ENCODE results near the gene ERBB2.
A peak's percentile ranks its signal among the peaks of the same experiment; 100 is the strongest.
"Not testable (repeated sequence)": the region's sequence is repeated elsewhere in the genome, so short reads cannot be mapped to it uniquely, and the experiment has no call there.

ERBB2 gene

DNA sequence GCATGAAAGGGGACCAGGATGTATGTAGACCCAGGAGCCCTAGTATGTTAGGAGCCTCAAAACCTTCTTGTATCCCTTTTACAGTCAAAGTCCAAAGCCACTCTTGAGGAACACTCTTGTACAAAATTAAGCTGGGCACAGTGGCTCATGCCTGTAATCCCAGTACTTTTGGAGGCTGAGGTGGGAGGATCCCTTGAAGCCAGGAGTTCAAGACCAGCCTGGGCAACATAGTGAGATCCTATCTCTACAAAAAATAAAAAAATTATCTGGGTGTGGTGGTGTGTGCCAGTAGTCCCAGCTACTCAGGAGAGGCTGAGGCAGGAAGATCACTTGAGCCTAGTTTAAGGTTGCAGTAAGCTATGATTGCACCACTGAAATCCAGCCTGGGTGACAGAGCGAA, 26.1 kb downstream of the ERBB2 start:
- H3K27me3 Mint-ChIP-seq (ENCODE audit: low read depth); H3K4me1 Mint-ChIP-seq (ENCODE audit: low read depth); DNase-seq (ENCODE audit: low spot score); H3K9me3 Mint-ChIP-seq; H3K4me3 Mint-ChIP-seq: not testable (repeated sequence)
- Mint-ChIP-seq H3K27ac (peak overlapping the region; percentile 31), H3K36me3 (ENCODE audit: low read depth) (peaks cover 27% of the 10 kb centered on the region)

DNA sequence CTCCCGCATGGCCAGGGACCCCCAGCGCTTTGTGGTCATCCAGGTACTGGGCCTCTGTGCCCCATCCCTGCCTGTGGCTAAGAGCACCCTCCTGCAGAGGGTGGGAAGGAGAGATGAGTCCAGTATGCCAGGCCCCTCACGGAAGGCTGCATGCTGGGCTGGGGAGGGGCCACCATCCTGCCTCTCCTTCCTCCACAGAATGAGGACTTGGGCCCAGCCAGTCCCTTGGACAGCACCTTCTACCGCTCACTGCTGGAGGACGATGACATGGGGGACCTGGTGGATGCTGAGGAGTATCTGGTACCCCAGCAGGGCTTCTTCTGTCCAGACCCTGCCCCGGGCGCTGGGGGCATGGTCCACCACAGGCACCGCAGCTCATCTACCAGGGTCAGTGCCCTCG, 26.8 kb downstream of the ERBB2 start:
- H3K4me3 Mint-ChIP-seq: no peak overlapping the region
- peaks cover 27% of the 10 kb centered on the region for H3K36me3 Mint-ChIP-seq (ENCODE audit: low read depth)
- peaks cover 9% of the 10 kb centered on the region for H3K4me1 Mint-ChIP-seq (ENCODE audit: low read depth)
- H3K27me3 Mint-ChIP-seq (ENCODE audit: low read depth): no peaks in the 10 kb centered on the region
- DNase-seq (ENCODE audit: low spot score): no peak
- no peak overlapping the region for H3K27ac Mint-ChIP-seq
- no peaks in the 10 kb centered on the region for H3K9me3 Mint-ChIP-seq

DNA sequence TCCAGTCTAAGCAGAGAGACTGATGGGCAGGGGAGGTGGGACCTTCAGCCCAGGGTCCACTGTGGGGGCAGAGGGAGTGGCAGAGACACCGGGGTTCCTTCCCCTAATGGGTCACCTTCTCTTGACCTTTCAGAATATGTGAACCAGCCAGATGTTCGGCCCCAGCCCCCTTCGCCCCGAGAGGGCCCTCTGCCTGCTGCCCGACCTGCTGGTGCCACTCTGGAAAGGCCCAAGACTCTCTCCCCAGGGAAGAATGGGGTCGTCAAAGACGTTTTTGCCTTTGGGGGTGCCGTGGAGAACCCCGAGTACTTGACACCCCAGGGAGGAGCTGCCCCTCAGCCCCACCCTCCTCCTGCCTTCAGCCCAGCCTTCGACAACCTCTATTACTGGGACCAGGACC, 27.7 kb downstream of the ERBB2 start:
- H3K4me1 Mint-ChIP-seq (ENCODE audit: low read depth): peaks cover 9% of the 10 kb centered on the region
- H3K9me3 Mint-ChIP-seq: no peaks in the 10 kb centered on the region
- no peak for DNase-seq (ENCODE audit: low spot score)
- H3K4me3 Mint-ChIP-seq: no peak overlapping the region
- no peak overlapping the region for H3K27ac Mint-ChIP-seq
- H3K27me3 Mint-ChIP-seq (ENCODE audit: low read depth): no peaks in the 10 kb centered on the region
- H3K36me3 Mint-ChIP-seq (ENCODE audit: low read depth): peaks cover 27% of the 10 kb centered on the region

DNA sequence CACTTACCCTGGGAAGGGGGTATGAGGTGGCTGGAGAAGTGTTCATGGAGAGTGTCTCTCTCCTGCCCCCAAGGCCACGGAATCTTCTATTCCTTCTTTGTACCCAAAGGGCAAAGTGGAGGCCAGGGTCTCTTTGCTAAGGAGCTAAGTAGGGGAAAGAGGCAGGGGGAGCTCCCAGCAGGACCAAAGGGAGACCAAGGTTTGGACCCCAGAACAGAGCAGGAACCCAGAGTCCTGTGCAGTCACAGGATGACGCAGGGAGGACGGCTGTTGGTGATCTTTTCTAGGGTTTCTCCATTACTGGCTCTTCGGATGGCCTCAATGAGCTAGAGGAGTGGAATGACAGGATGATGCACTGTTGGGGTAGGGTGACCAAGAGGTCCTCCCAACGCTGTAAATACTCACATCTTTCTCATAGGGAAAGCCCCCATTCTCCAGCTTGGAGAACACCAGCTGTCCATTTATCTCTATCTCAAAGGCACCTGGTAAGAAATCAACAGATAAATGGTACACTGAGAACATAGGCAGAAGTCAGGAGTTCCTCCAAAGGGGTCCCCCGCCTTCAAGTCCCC, 29.5 kb downstream of the ERBB2 start:
- H3K27ac Mint-ChIP-seq: peak overlapping the region; percentile 91
- peaks cover 6% of the 10 kb centered on the region for H3K4me1 Mint-ChIP-seq (ENCODE audit: low read depth)
- DNase-seq (ENCODE audit: low spot score): no peak
- no peaks in the 10 kb centered on the region for H3K9me3 Mint-ChIP-seq
- peak overlapping the region; percentile 95 for H3K4me3 Mint-ChIP-seq
- peaks cover 5% of the 10 kb centered on the region for H3K27me3 Mint-ChIP-seq (ENCODE audit: low read depth)
- peaks cover 27% of the 10 kb centered on the region for H3K36me3 Mint-ChIP-seq (ENCODE audit: low read depth)

DNA sequence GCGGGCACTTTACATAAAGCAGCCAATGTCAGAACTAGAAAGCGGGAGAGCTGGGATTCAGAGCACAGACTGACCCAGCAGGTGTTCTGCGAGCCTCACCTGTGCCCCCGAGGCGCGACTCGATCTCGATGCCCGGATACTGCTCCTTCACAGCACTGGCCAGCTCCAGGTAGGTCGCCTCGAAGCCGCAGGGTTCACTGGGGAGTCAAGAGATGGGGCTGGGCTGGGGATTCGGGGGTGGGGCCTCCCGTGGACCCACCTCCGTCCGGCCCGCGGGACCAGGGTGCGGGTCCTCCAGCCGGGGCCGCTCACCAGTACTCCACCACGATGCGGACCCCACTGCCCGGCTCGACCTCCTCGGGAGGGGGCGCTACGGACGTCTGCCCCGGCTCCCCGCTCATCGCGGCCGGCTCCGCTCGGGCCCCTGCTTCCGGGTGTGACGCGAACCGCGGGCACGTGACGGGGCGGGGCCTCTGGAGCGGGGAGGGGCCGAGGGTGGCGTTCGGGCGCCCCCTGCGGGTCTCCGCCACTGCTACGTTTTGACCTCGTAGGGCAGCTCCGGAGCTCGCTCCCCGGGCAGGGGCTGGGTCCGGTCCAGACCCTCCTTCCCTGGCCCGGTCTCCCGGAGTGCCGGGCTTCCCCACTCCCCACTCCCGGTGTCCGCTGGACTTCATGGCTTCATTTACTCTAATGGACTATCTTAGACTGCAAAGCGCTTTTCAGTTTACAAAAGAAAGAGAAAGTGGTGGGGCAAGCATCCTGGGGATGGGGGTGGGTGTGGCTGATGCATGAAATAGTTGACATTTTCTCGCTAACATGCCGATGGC, 30.4 kb downstream of the ERBB2 start, which contains the start of gene MIEN1:
Gene MIEN1, minus strand, starts transcription at position 438 of the 827 bp plus-strand sequence. Its CDS starts 37 bp downstream, at position 401.
- peaks cover 27% of the 10 kb centered on the region for H3K36me3 Mint-ChIP-seq (ENCODE audit: low read depth)
- peaks cover 6% of the 10 kb centered on the region for H3K4me1 Mint-ChIP-seq (ENCODE audit: low read depth)
- H3K27ac Mint-ChIP-seq: peak within 1 kb of the TSS; percentile 91
- H3K4me3 Mint-ChIP-seq: peak within 1 kb of the TSS; percentile 95
- peaks cover 5% of the 10 kb centered on the region for H3K27me3 Mint-ChIP-seq (ENCODE audit: low read depth)
- peak; percentile 91 for DNase-seq (ENCODE audit: low spot score)
- no peaks in the 10 kb centered on the region for H3K9me3 Mint-ChIP-seq

DNA sequence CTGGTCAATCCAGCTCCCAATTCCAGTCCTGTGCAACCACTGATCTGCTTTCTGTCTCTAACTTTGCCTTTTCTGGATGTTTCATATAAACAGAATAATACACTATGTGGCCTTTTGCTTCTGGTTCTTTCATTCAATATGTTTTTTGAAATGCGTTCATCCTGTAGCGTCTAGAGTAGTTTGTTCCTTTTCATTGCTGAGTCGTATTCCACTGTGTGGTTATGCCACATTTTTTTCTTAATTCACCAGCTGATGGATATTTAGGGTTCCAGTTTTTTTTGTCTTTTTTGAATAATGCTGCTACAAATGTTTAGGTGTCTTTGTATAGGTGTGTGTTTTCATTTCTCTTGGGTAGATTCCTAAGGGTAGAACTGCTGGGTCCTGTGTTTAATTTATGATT, 32.7 kb downstream of the ERBB2 start:
- H3K9me3 Mint-ChIP-seq: no peaks in the 10 kb centered on the region
- no peak for DNase-seq (ENCODE audit: low spot score)
- H3K4me1 Mint-ChIP-seq (ENCODE audit: low read depth): peaks cover 8% of the 10 kb centered on the region
- no peak overlapping the region for H3K27ac Mint-ChIP-seq
- peaks cover 17% of the 10 kb centered on the region for H3K36me3 Mint-ChIP-seq (ENCODE audit: low read depth)
- peak overlapping the region; percentile 2 for H3K4me3 Mint-ChIP-seq
- peaks cover 15% of the 10 kb centered on the region for H3K27me3 Mint-ChIP-seq (ENCODE audit: low read depth)

DNA sequence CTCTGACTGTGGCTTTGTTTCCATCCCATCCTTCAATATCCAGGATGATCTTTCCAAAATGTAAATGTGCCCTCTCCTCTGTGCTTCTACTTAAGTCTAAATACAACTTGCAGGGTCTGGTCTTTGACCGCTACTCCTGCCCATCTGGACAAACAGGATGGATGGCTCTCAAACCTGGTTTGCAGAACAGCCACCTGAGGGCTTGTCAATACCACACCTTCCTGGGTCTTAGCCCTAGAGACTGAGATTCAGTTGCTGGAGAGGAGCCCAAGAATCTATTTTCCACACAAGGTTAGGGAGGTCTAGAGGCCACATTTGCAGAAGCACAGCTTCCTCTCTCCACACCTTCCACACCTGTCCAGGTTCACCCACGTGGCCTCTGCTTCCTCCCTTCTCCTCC, 36.0 kb downstream of the ERBB2 start:
- Mint-ChIP-seq H3K9me3 (no peaks in the 10 kb centered on the region), H3K4me1 (ENCODE audit: low read depth) (peaks cover 10% of the 10 kb centered on the region), H3K27me3 (ENCODE audit: low read depth) (peaks cover 22% of the 10 kb centered on the region)

DNA sequence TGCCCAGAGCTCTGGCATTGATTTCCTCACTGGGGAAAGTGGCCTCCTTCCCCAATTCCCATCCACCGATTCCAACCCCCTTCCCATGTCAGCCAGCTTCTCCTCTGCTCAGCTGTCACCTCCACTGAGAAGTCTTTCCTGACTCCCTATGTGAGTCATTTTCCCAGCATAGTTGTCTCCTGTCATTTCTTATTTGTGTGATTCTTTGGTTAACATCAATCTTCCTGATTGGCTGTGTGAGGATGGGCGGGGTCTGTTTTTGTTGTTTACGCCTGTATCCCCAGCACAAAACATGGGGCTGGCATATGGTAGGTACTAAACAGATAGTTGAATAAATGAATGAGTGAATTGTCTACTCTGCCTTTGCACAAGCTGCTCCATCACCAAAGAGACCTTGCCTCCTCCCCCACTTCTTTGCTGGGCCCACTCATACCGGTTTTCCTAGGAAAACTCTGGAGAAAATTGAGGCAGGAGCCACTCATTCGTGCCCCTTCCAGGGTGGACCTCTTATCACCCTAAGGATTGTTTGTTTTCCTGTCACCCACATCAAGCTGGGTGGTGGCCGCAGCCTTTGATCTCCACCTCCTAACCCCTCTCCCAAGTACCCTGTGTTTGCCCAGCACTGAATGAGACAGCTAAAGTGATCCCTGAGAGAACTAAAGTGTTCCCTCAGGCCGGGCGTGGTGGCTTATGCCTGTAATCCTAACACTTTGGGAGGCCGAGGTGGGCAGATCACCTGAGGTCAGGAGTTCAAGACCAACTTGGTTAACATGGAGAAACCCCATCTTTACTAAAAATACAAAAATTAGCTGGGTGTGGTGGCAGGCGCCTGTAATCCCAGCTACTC, 36.7 kb downstream of the ERBB2 start:
- no peaks in the 10 kb centered on the region for H3K36me3 Mint-ChIP-seq (ENCODE audit: low read depth)
- DNase-seq (ENCODE audit: low spot score): no peak
- H3K27me3 Mint-ChIP-seq (ENCODE audit: low read depth): peaks cover 22% of the 10 kb centered on the region
- peaks cover 10% of the 10 kb centered on the region for H3K4me1 Mint-ChIP-seq (ENCODE audit: low read depth)
- no peak overlapping the region for H3K4me3 Mint-ChIP-seq
- H3K9me3 Mint-ChIP-seq: no peaks in the 10 kb centered on the region
- H3K27ac Mint-ChIP-seq: no peak overlapping the region

More for the DNA sequence above, 36.0 kb downstream of the ERBB2 start:
- H3K4me3 Mint-ChIP-seq: no peak overlapping the region
- H3K36me3 Mint-ChIP-seq (ENCODE audit: low read depth): no peaks in the 10 kb centered on the region
- no peak overlapping the region for H3K27ac Mint-ChIP-seq
- DNase-seq (ENCODE audit: low spot score): no peak

DNA sequence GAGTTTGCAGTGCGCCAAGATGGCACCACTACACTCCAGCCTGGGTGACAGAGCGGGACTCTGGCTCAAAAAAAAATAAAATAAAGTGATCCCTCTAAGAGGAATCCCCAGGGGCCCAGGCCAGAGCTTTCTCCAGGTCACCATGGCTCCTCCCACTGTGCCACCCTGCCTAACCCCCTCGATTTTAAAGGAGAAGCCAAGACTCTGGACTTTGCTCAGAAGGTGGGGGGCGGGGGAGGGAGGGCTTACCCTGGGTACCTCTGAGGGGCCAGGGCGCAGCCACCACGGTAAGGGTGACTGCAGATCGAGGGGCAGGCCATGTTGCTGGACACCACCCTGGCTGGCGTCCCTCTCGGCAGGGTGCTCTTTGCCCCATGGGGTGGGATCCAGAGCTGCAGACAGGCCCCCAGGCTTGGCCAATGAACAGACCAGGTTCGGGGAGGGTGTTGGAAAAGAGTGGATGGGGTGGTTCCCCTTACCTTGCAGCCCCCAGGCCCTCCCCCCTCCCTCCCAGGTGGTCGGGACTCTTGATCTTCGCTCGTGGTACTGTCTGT, 37.4 kb downstream of the ERBB2 start:
- Mint-ChIP-seq H3K4me3 (no peak overlapping the region), H3K27me3 (ENCODE audit: low read depth) (peaks cover 22% of the 10 kb centered on the region), H3K36me3 (ENCODE audit: low read depth) (no peaks in the 10 kb centered on the region)

DNA sequence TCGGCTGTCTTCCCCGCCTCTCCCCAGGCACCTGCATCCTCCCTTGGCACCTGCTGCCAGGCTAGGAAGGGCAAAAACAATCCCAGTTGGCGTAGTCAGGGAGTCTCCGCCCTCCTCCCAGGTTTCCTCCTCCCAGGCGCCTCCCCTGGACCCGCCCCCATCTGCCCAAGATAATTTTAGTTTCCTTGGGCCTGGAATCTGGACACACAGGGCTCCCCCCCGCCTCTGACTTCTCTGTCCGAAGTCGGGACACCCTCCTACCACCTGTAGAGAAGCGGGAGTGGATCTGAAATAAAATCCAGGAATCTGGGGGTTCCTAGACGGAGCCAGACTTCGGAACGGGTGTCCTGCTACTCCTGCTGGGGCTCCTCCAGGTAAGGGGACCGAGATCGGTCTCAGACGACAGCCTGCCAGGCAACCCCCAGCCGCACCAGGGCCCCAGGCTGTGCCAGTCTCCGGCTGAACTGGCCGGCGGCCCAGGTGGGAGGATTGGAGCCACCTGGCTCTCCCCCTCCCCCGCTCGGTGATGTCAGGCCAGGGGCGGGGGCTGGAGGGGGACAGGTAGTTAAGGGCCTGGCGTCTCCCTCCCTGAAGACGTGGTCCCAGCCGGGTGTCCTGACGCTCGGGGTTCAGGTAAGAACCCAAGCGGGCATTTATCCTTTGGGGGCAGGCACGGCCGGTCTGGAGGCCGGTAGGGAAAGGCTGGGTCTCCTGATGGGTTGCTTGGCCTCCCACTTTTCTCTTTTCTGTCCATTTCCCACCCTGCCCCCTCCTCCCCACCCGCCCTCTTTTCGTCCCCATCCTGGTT, 38.1 kb downstream of the ERBB2 start, which contains the start of gene GRB7:
Gene GRB7, plus strand, starts transcription at position 179 of the 808 bp plus-strand sequence. CDS start 4,364 bp downstream, outside the sequence.
- no peaks in the 10 kb centered on the region for H3K36me3 Mint-ChIP-seq (ENCODE audit: low read depth)
- peaks cover 22% of the 10 kb centered on the region for H3K27me3 Mint-ChIP-seq (ENCODE audit: low read depth)
- H3K4me1 Mint-ChIP-seq (ENCODE audit: low read depth): peaks cover 10% of the 10 kb centered on the region
- peak within 1 kb of the TSS; percentile 52 for H3K27ac Mint-ChIP-seq
- no peaks in the 10 kb centered on the region for H3K9me3 Mint-ChIP-seq
- DNase-seq (ENCODE audit: low spot score): no peak
- H3K4me3 Mint-ChIP-seq: peak within 1 kb of the TSS; percentile 72

More for the DNA sequence above, 37.4 kb downstream of the ERBB2 start:
- H3K4me1 Mint-ChIP-seq (ENCODE audit: low read depth): peaks cover 10% of the 10 kb centered on the region
- no peak overlapping the region for H3K27ac Mint-ChIP-seq
- no peaks in the 10 kb centered on the region for H3K9me3 Mint-ChIP-seq
- no peak for DNase-seq (ENCODE audit: low spot score)

DNA sequence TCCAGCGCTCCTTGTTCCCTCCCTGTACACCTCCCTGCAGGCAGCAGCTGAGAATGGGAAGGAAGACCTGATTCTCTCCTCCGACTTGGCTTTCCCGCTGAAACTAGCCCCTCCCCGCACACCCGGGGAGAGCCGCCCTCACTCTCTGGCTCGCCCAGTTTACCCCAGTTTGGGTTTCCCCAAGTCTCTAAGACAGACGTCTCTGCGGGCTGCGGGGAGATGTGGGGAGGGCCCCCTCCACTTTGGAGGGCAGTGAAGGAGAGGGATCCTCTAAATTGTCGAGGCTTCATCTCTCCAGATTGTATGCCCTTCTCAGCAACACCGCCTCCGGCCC, 38.7 kb downstream of the ERBB2 start:
- Mint-ChIP-seq H3K4me3 (peak overlapping the region; percentile 72), H3K27ac (peak overlapping the region; percentile 52), H3K36me3 (ENCODE audit: low read depth) (no peaks in the 10 kb centered on the region), H3K4me1 (ENCODE audit: low read depth) (peaks cover 10% of the 10 kb centered on the region), H3K27me3 (ENCODE audit: low read depth) (peaks cover 25% of the 10 kb centered on the region), H3K9me3 (no peaks in the 10 kb centered on the region)
- DNase-seq (ENCODE audit: low spot score): peak; percentile 55

DNA sequence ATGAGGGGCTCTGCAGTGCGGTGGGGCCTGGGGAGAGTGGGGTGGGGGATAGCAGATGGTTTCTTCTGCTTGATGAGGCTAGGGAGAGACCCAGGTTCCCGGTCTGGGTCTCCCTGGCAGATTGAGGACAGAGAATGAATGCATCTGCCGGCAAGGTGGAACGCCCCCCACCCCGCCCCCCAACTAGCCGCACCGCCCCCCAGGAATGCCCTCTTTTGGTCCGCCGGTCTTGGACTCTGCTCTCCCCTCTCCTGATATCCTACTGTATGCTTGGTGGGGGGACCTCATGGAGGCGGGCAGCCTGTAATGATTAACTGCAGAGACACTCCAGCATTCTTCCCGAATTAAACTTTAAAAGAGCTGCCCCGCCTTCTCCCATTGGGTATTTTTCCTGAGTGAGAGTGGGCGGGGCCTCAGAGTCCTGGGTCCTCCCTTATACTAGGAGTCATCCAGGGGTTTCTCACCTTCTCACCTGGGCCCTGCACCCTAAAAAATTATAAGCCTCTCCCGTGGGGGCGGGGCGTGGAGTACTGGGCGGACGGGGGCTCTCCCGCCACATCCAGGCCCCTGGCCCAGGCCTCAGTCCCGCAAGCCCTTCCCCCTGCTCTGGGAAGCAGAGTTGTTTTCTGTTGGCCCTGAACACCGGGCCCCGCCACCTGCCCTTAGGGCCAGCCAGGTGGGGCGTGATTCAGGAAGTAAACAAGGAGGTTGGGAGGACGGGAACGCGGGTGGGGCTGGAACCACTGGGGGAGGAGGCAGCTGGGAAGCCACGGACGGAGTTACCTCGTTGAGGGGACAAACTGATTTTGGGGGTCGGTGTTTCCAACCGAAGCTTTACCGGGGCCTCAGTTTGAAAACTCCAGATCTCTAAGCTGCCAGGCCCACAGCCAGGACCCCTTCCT, 39.4 kb downstream of the ERBB2 start:
- DNase-seq (ENCODE audit: low spot score): no peak
- H3K4me3 Mint-ChIP-seq: no peak overlapping the region
- no peak overlapping the region for H3K27ac Mint-ChIP-seq

More for the DNA sequence above, 39.4 kb downstream of the ERBB2 start:
- peaks cover 21% of the 10 kb centered on the region for H3K27me3 Mint-ChIP-seq (ENCODE audit: low read depth)
- peaks cover 10% of the 10 kb centered on the region for H3K4me1 Mint-ChIP-seq (ENCODE audit: low read depth)
- H3K36me3 Mint-ChIP-seq (ENCODE audit: low read depth): no peaks in the 10 kb centered on the region
- no peaks in the 10 kb centered on the region for H3K9me3 Mint-ChIP-seq
